H1 (cell line): ENCODE measurements around the gene REM2. TPM values are rescaled to one million over a fixed set of nuclear protein-coding genes. Genes with fewer than 3 reads are reported as not detected.

Experiments
- CEBPB ChIP-seq: IDR thresholded peaks from 2 replicates; pipeline ENCODE4 v1.6.1; 2012; ENCODE audit warnings: low read depth, low read length
- GABPA ChIP-seq: IDR thresholded peaks from 2 replicates; pipeline ENCODE4 v1.6.1; 2011; ENCODE audit warnings: mild to moderate bottlenecking, low read length, moderate library complexity, borderline replicate concordance; ENCODE audit not compliant: insufficient read depth
- SP1 ChIP-seq: IDR thresholded peaks from 2 replicates; pipeline ENCODE4 v1.6.1; 2011; ENCODE audit warnings: low read depth, low read length
- polyA plus RNA-seq, 7 experiments: library from polyadenylated mRNA; depleted of rRNA in 3 of 7; stranded (reverse) in 5 of 7; unstranded in 2 of 7; fragments of >200 nt in 5 of 7; fragments of 200-250 nt in 2 of 7; gene quantifications; 1 replicate in 5 of 7; 2 replicates in 1 of 7; 4 replicates in 1 of 7; pipeline versions ENCODE4 v1.2.1 to v1.2.3, GENCODE V29; 2011 to 2013; ENCODE audit warnings: missing spikeins in 2 of 7, mixed read lengths in 2 of 7
- total RNA-seq: library from RNA; stranded (reverse); fragmentation: NEBNext Ultra II Directional; extraction: Animal tissue kit (Norgen Biotek cat#: 25700); gene quantifications from 2 replicates; pipeline ENCODE4 v1.2.1, GENCODE V29; 2021

Gene REM2
- total and polyA plus RNA-seq, 2 of the 8 experiments (the other 6 are each of a cell fraction or from before 2014, with no cell fraction given) = 1.00 to 1.1 TPM

DNA sequence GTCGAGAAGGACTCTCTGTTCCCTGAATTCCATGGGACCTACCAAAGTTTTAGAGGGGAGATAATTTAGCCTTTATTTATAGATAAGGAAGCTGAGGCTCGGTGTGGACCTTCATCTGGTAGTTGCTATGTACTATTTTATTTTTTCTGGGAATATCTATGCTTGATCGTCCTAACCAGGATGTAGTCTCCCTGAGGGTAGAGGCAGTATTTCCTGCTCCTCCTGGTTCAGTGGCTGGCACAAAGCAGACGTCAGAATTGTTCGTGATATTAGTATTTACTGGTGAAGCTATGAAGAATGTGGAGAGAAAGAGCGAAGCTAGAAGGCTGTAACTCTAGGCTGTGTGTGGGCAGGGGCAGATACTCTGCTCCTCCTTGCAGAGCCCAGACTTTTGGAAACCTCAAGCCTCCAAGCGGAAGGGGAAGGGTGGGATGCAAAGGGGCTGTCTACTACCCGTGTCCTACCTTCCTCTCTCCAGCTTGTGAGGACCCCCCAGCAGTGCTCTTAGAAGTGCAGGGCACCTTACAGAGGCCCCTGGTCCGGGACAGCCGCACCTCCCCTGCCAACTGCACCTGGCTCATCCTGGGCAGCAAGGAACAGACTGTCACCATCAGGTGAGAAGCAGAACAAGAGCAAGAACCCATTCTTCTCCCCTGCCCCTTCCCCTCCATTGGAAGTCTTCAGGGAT lies 10.0 kb upstream of the REM2 start (continued):
- TF ChIP-seq GABPA (no peak), SP1 (no peak), CEBPB (no peak)
